GM18909 (cell line): ENCODE measurements around the gene C4orf50.
"Not testable (repeated sequence)": the region's sequence is repeated elsewhere in the genome, so short reads cannot be mapped to it uniquely, and the experiment has no call there.

Experiments
- ATAC-seq: cut with Tn5 transposase; IDR thresholded peaks from one replicate; pipeline ENCODE4 v1.9.1; 2021; ENCODE audit warnings: mild to moderate bottlenecking; ENCODE audit not compliant: unreplicated experiment, poor library complexity

C4orf50 gene

DNA sequence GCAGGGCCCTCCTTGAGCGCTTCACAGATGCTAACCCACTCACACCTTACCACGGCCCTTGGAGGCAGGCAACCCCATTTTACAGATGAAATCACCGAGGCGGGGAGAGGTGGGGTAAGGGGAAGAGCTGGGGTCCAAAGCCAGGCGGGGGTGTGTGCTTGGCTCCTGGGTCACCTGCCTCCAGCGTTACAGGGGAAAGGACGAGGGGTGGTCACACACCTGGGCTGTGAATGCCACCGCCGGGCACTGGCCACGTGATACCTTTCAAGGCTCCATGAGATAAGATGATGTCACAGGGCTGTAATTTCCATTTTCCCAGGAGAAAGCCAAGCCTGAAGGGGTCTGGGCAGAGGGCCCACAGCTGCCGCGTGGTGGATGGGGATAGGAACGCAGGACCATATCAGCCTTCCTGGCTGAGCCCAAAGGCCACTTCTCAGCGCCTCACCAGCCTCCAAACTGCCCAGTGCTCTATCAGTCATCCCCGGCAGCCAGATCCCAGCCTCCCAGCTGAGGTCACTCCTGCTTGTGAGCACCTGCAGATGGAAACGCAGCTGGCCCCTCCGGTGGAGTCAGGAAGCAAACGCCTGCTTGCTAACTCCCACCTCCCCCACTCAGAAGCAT lies 62.9 kb downstream of the C4orf50 start:
- ATAC-seq, result no peak

DNA sequence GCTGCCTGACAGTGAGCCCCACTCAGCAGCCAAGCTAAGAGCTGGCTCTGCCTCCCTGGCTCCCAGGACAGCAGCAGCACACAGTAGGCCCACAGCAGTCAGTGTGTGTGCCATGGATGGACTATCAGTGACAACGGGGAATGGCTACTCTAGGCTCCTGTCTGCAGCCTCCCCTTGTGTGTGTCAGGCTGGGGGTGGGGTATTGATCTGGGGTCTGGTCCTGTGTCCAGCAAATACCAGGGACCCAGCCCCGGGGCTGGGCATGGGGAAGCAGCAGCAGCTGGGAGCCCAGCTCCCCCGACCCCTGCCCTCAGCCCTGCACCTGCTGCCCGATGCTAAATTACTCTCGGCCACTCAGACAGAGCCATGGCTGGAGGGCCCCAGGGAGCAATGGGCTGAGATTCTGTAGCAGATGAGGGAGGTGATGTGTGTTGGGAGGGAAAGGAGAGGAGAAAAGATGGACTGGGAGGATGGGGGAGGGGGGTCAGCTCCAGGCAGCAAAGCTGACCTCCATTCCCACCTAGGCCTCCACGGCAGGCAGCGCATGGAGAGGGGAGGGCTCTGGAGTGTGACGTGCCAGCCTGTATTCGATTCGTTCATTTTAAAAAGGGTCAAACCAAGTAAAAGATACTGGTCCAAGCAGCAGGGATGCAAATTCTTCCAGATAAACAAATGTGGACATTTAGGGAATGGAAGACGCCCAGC lies 64.0 kb downstream of the C4orf50 start:
- no peak for ATAC-seq

DNA sequence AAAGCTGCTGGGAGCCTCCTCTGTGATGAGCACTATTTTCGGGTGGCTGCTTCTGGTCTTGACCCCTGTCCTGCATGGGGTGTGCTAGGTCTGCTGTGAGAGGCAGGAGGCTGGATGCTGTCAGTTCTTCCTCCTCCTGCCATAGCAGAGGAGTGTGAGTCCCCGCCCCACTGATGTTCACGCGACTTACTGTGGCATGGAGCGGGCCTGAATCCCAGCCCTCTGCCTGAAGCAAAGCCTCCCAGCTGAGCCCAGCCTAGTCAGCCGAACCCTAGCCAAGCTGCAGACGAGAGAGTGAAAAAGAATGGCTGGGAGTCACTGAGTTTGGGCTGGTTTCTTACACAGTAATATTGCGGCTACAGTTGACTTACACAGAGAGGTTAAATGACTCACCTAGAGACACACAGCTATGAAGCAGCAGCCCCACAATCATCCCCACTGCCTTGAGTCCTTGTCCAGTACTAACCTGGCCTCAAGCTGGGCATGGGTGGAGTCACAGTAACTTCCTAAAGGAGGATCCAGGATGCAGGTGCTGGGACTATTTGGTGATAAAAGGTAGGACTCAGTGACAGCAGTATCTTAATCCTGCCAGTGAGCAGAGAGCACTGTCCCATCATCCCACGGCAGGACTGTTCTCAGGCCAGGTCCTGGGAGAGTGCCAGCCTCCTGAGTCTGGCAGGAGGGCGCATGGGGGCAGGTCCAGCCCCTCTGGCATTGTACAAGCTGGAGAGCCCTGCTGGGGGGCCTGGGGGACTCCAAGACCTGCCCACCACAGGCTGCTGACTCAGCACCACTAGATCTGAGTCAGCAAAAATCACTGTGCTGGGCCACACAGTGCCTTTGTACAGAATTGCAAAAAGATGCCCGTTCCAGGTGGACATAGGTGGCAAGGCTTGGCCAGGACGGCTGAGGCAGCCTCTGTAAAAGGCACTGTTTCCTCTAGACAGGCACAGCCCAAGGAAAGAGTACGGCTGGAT lies 65.0 kb downstream of the C4orf50 start:
- no peak for ATAC-seq

DNA sequence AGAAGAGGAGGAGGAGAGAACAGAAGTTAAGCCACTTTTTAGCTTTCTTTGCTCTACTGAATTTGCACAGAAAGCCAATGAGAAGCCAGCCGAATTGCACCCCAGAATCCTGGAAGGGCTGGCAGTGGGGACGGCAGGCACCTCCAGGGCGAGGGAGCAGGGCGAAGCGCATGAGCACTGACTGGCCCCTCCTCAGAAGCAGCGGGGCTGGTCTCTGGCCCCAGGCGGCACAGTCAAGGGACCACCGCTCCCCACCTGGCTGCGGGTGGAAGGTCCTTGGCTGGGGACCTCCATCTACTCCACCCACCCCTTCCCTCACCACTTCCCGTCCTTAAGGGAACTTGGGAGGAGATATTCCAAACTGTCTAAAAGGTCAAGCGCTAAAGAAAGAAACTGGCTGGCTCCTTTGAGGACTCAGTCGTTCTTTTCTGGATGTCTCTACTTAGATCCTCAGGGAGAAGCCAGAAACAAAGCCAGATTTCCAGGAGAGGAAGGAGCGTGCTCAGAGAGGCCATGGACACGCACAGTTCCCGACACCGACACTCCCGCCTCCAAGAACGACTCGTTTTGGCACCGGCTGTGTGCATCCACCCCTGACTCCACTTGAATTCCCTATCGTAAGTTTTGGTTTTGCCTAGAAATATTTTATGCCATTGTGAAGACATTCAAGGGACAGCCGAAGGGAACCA lies 65.8 kb downstream of the C4orf50 start:
- no peak for ATAC-seq

DNA sequence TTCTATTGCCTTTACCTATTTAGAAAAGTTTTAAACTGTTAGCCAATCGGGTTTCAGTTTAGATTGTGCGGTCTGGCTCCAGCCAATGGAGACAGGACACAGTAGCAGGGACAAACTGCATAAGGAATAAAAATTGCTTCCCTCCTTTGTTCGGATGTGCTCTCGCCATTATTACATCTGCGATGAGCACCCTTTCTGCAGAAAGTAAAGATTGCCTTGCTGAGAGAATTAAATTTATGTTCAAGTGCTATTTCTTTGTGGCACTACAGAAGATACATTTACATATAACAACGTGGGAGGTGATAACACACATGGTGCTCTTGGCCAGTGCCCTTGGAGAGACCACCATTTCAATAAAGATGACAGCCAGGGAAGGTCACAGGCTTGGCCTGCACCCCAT lies 71.6 kb downstream of the C4orf50 start:
- ATAC-seq, result not testable (repeated sequence)

DNA sequence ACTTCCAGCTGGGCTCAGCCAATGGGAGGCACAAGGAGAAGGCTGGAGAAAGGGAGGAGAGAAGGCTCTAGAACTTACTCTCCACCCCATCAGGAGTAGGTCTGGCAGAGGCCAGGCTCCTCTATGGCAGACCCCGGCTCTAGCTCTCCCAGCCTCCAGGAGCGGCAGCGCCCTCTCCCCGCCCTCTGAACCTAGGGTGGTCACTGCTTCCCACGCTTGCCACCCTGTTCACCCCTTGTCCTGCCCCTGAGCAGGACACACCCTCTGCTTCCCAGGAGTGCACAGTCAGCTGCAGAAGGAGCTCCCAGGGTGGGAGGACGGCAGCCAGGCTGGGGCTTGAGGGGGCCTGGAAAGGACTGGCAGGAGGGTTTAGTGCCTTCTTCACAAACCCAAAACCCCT lies 72.3 kb downstream of the C4orf50 start:
- ATAC-seq, result no peak

DNA sequence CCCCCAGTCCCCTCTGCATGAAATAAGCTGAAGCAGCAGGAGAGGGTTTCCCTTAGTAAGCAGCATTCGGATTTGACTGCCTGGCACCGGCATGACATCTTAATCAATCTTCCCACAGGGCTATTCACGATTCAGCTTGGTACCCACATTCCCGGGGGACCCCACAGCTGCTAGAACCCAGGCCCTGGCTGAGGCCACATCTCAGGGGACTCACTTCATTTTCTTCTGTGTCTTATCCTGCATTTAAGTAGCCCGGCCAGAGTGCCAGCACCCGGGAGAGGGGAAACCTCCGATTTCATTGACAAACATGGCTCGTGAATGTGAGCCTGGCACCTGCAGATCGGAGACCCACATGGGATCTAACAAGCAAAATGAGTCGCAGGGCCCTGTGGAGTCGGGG lies 73.1 kb downstream of the C4orf50 start:
- ATAC-seq, result no peak

DNA sequence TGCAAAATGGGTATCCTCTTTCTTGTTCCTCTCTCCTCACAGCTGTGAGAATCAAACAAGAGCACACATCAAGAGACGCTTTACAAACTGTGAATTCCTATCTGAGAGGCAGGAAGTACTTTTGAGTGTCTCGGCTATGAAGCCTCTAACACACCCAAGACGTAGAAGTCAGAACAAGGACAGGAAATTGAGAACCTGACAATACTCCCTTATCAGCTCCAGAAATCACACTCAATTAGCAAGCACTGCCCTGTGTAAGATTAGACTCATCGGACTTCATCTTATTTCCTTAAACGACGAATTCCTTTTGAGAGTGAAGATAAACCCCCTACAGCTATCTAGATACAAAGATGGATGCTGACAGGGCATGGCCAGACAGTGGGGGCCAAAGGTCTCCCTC lies 74.7 kb downstream of the C4orf50 start:
- ATAC-seq, result no peak

DNA sequence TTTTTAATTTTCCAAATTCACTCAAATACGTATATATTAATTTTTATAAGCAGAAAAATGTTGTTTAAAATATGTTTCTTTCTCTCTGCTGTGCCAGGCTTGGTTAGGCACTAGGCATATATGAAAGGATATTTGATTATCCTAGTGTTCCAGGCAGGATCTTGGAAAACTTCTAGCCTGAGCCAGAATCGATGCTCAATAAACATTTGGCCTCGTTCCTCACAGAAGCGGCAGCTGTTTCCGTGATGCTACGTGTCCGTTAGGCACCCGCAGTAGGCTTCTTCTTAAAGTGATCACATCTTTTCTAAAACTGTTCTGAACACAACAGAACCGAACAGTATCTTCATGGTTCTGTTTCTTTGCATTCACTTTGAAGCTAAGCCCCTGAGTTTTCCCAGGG lies 75.3 kb downstream of the C4orf50 start:
- ATAC-seq, result no peak

DNA sequence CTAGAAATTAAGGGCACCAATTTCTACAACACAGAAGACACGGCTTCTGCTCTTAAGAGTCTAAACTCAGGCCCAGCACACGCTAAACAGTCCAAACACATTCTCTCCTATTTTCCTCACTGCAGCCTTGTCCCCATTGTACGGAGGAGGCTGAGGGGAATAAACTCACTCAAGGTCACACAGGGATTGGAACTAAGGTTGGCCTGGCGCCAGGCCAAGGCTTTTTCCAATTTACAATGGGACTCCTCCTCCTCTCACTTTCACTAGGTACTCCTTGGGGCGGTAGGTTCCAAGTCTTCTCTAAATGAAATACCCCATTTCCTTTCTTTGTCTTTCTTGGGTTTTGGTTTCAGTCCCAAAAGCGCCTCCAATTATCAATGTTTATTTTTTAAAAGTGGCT lies 76.6 kb downstream of the C4orf50 start:
- ATAC-seq, result no peak

DNA sequence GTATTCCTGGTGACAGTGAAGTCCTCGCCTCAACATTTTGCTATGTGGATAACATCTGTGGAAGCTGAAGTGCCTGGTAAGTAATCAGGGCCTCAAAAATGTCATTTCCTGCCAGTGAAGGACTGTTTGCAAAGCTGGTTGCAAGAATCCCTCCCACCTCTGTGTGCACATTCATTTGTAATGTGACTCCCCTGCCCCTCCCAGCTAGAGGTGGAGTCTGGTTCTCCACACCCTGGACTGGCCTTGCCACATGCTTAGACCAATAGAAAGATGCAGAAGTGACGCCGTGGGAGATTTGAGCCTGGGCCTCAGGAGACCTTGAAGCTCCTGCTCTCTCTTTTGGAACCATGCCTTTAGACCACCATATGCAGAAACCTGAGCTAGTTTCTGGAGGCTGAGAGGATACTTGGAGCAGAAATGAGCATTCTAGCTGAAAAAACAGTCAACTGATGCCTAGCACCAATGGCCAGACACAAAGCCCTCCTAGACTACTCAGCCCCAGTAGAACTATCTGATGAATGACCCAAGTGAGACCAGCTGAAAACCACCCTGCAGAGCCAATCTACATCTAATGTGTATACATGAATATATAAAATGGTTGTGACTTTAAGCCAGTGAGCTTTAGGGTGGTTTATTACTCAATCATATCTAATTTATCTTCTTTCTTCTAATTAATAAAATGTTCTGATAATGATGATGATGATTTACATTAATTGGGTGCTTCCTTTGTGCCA lies 77.6 kb downstream of the C4orf50 start:
- ATAC-seq, result no peak

DNA sequence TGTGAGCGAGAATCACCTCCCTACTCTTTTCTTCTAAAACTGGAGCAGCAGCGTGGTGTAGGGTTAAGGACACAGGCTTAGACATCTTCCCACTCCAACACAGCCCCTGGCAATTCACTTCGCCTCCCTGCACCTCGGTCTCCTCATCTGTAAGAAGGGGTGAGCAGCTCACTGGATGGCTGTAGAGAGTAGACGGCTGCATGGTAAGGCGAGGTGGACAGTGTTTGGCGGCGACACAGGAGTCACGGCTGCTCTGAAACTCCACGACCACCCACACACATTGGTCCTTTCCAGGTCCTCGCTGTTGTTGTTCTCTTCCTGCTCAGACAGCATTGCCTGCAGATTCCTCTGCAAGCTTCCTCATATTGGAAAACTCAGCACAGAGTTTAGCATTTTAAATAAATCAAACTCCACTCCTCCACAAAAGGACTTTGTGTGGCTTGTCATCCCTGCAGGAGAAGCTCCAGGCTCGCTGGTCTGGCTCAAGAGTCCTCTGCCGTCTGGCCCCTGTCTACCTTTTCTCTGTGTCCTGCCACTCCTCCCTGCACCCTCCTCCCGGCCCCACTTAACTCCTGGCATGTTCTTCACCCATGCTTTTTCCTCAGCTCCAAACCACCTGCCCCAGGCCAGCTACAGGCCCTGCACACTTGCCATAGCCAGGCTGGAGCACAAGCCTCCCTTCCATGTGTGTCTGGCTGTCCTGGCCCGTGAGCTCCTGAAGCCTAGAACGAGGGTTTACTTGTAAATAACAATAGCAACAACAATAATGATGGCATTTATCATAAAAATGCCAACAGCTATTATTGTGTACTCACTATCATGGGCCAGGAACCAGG lies 84.0 kb downstream of the C4orf50 start:
- ATAC-seq, result no peak

DNA sequence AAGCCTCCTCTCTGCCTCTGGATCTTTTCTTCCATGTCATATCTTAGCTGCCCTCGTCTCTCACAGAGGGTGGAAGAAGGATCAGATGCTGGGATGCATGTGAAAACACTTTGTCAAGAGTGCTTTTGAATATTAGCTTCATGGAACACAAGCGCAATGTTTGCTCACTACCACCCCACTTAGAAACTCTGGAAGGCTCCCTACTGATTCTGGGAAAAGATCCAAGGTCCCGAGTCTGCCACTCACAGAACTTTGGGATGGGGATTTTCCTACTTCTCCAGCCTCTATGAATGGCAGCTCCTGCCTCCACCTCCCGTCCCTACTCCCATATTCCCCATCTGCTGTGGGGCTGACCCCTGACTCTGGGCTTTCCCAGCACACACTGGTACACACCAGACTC lies 85.1 kb downstream of the C4orf50 start:
- ATAC-seq, result no peak

DNA sequence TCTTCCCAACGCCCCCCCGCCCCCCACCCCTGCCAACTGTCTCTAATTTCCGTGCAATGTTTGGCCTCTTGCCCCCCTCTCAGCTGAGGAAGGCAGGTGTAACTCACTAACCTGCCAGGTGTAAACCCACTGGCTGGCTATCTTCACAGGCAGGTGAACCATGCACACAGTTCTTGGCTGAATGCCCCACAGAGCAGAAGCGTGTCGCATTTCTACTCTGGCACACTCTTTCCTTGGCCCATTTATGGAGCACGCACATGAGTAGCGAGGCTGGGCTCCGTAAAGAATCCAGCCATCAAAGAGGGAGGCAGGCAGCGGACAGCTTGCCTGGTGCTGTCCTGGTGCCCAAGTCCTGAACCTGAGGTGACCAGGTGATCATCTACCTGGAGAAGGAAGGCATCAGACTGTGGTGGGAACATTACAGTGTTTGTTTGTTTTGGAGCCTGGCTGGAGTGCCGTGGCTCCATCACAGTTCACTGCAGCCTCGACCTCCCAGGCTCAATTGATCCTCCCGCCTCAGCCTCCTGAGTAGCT lies 86.1 kb downstream of the C4orf50 start:
- ATAC-seq, result no peak

DNA sequence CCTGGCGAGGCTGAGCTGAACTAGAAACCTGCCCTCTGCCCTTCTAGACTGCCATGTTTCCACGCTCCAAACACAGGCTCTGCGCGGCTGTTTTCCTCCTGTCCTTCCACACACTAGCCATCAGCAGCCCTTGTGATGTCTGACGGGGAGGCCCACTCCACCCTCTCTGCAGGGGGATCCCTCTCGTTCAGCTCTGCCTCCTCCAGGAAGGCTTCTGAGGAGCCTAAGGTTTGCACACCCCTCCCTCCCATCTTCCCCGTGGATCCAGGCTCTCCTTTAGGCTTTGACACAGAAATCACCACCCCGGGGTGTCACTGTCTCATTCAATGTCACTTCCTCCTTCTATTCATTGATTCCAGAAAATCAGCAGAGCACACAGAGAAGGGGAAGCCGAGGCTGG lies 86.7 kb downstream of the C4orf50 start:
- ATAC-seq, result no peak

DNA sequence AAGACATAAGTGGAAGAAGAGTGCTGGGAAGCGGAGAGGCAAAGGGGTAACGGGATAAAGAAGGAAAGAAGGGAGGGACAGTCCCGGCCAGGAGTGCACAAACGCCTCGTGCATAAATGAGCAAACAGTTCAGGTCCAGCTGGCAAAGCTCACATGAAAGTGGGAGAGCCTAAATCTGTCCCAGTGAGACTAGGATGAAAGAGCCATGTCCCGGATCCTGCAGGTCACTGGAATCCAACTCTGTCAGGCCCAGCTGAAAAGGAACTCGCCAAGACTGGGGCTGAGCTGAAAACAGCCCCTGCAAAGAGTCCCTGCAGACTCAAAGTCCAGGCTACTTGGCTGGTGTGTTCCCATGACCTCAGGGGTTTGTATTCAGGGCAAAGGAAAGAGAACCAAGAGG lies 87.4 kb downstream of the C4orf50 start:
- no peak for ATAC-seq

DNA sequence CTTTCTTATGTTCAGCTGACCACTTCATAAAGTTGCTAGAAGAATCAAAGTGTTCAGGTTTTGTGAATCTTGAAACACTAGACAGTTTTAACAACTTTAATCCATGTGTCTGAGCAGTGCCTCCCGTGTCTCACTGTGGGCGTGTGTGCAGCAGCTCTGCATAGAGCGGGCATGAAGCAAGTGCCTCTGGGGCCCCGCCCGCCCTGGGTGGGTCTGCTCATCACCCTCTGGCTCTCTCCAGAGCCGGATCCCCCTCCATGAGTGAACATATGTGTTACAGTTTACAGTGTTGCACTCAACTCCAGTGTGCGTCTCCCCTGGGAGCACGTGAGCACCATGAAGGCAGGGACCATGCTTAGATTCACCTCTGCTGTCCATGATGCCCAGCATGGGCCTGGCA lies 87.8 kb downstream of the C4orf50 start:
- no peak for ATAC-seq

DNA sequence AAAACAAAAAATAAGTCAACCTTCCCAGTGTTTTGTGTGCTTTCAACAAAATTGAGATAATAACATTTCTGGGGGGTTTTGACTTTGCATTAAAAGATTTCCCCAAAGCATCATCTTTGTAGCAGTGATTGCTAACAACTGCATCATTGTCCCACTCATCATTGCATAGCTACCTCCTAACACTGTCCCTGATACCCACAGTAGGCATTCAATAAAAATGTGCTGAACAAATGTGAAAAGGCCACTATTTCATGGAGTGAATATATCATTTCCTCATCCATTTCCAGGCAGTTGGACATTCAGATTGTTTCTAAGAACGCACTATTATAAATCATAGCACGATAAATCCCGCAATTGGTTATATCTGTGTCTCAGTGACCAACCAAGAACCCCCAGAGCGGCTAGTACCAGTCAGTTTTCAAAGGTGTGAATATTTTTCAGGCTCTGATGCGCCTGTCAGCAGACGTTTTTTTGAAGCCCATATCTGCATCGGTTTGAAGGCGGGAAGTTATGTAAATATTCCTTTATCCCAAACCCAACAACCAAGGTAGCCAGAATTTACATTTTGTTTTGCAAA lies 89.3 kb downstream of the C4orf50 start:
- no peak for ATAC-seq
